ENCODE results near the gene ITK.
"Not testable (repeated sequence)": the region's sequence is repeated elsewhere in the genome, so short reads cannot be mapped to it uniquely, and the experiment has no call there.

GRCh38 chr5:157210652-157211051 is 30.0 kb downstream of the ITK start:
- not testable (repeated sequence) for TF ChIP-seq POLR2A, CTCF (IDR thresholded peaks at IDR 0.05)

All from adrenal gland (tissue), 5 donors.